ENCODE results near the gene RGS19.
"Not testable (repeated sequence)": the region's sequence is repeated elsewhere in the genome, so short reads cannot be mapped to it uniquely, and the experiment has no call there.

RGS19 gene

DNA sequence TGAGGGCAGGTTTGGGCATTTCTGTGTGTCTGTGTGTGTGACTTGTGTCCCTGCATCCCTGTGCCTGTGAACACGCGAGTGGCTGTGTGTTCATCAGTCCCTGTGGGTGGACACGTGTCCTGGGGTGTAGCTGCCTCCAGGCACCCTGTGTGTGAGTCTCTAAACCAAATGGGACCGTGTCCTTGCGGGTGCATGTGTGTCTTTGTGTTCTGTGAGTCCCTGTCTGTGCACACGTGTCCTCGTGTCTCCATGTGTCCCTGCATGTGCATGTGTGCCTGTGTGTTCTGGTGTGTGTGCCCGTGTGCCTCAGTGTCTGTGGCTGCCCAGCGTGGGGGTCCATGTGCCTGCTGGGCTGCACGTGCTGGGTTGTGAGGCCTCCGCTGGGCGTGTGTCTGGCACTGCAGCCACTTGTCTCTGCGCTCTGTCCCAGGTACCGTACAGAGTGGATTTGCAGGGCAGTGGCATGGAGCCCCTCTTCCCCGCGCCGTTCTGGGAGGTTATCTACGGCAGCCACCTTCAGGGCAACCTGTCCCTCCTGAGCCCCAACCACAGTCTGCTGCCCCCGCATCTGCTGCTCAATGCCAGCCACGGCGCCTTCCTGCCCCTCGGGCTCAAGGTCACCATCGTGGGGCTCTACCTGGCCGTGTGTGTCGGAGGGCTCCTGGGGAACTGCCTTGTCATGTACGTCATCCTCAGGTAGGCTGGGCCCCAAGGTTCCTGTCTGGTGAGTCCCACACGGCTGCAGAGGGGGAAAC lies 13.1 kb upstream of the RGS19 start:
- DNase-seq, result no peak

- DNase-seq, result no peak
Measured at GRCh38 chr20:64091770-64092169, 12.5 kb upstream of the RGS19 start.

DNA sequence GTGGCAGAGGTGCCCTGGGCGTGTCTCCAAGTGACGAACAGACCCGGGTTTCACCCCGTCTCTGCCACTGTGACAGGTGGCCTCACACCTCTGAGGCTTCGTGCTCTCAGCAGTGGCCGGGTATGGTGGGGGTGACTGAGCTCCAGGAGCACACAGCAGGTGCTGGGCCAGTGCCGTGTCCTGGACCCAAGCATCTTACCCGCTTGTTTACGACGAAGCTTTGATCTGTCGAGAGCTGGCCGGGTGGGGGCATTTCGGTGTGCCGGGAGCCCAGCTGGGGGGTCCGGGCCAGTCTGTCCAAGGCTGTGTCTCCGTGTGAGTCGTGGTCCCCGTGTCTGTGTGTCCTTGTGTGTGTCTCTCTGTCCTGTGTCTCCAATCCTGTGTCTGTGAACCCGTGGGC lies 12.0 kb upstream of the RGS19 start:
- DNase-seq, result no peak

GRCh38 chr20:64090165-64090564 lies 10.8 kb upstream of the RGS19 start:
- DNase-seq, result no peak

DNA sequence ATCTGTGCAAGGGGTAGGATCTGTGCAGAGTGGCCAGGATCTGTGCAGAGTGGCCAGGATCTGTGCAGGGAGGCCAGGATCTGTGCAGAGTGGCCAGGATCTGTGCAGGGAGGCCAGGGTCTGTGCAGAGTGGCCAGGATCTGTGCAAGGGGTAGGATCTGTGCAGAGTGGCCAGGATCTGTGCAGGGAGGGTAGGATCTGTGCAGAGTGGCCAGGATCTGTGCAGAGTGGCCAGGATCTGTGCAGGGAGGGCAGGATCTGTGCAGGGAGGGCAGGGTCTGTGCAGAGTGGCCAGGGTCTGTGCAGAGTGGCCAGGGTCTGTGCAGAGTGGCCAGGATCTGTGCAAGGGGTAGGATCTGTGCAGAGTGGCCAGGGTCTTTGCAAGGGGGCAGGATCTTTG lies 9.3 kb upstream of the RGS19 start:
- DNase-seq, result not testable (repeated sequence)

DNA sequence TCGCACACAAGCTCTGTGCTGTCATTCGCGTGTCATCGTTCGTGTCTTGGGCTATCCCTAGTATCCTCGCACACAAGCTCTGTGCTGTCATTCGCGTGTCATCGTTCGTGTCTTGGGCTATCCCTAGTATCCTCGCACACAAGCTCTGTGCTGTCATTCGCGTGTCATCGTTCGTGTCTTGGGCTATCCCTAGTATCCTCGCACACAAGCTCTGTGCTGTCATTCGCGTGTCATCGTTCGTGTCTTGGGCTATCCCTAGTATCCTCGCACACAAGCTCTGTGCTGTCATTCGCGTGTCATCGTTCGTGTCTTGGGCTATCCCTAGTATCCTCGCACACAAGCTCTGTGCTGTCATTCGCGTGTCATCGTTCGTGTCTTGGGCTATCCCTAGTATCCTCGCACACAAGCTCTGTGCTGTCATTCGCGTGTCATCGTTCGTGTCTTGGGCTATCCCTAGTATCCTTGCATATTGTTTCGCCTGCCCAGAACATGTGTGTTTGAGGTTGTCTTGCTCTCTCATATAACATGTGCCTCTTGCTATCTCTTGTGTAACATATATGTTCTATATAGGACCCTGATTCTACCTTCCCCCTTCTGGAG lies 8.0 kb upstream of the RGS19 start:
- not testable (repeated sequence) for DNase-seq

DNA sequence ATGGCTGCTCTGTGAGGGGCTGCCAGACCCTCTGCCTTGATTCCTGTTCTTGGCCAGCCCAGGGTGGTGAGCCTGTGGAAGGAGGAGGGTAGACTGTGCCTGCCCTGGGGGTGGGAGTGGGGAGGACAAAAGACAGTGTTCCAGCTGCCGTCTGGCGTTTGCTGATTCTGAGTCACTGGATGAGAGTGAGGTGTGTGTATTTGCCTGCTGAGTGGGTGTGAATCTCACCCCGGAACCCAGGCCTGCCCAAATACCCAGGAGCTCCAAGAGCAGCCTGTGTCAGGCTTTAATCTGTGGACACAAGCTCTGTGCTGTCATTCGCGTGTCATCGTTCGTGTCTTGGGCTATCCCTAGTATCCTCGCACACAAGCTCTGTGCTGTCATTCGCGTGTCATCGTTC lies 7.5 kb upstream of the RGS19 start:
- DNase-seq, result no peak

GRCh38 chr20:64084685-64085152 lies 5.4 kb upstream of the RGS19 start:
- no peak for DNase-seq

DNA sequence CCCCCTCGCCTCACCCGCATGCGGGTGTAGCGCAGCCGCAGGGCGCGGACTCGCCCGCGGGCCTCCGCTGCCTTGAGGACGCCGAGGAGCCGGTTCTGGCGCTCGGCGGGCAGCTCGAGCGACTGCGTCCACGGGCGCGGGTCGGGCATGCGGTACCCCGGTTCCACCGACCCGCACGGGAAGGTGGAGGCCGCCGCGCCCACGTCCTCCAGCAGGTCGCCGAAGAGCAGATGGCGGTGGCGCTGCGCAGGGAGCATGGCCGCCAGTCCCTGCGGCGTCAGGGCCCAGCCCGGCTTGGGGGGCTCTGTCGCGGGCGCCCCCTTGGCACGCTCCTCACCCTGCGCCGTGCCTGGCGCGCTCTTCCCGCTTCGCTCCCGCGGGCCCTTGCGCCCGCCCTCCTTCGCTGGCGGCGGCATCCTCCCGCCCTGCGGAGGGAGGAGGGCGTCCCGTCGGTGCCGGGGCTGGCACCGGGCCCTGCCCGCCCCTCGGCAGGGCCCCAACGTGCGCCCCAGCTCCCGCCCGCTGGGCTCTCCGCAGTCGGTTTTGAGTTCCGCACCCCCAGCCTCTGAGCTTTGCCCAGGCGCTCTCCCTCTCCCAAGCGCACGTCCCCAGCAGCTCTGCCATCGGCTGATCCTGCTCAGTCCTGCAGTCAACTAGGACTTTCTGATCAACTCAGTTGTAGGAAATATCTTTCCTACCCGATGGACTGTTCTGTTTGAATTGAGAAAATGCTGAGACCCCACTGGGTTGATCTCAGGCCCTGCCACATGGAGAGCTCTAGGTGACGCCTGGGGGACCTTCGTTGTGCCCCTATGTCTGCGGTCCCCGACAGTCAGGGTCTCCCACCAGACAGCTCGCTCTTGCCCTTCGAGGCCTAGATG lies 4.7 kb upstream of the RGS19 start, which contains the start of gene LKAAEAR1:
Gene LKAAEAR1, minus strand, starts transcription at position 595 of the 881 bp plus-strand sequence. Its CDS starts 179 bp downstream, at position 416.
- DNase-seq, result no peak

DNA sequence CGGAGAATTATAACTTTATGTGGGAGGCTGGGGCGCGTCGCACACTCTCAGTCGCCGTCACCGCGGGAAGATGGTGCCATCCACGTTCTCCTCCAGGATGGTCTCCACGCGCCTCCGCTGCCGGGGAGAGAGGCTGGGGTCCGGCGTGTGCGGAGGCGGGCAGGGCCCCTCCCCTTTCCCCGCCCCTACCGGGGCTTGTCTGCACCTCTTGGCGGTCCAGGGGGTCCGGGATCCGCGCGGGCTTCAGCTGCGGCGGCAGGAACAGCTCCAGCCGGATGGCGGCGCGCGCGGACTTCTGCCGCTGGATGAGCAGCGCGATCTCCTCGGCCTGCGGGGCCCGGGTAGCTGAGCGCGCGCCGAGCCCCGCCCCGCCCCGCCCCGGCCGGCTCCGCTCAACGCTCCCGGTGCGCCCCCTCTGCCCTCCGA lies 4.1 kb upstream of the RGS19 start:
- DNase-seq, result peak; percentile 86

- no peak for DNase-seq
Measured at GRCh38 chr20:64082820-64083377, 3.6 kb upstream of the RGS19 start.

DNA sequence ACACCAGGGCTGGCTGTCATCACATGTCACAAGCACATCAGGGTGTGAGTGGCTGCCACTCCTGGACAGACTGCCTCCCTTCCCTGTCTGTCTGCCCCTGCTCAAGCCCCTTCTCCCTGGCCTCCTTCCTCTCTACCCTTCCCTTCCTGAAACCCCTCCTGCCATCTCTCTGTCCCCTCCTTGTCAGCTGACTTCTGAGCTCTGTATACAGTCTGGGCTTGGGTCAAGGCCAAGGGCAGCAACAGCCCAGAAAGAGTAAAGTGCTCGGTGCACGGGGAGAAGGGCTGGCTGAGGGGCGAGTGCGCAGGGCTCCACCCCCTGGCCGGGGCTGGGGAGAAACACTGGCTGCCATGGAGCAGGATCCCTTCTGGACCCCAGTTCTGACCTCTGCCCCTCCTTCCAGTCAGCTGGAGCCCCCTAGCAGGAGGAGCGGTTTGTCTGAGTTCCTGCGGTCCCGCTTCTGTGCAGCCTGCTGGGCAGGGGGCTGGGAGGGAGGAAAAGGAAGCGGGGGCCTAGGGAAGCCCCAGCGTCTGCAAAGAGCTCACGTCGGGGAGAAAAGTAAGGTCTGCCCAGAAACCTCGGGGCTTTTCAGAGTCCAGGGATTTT lies 2.9 kb upstream of the RGS19 start:
- DNase-seq, result no peak

DNA sequence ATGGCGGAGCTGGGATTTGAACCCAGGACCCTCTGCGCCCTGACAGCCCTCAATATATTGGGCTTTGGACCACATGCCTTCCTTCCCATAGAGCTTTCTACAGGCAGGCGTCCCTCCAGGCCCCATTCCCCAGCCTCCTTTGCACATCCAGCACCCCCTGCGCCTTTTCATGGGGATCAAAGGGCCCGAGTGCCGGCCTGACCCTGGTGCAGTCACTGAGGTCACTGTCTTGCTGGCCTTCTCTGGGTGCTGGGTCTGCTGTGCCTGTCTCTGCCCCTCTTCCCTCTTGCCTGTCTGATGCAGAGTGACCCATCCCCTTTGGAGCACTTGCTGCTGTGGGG lies 2.3 kb upstream of the RGS19 start:
- DNase-seq, result no peak

DNA sequence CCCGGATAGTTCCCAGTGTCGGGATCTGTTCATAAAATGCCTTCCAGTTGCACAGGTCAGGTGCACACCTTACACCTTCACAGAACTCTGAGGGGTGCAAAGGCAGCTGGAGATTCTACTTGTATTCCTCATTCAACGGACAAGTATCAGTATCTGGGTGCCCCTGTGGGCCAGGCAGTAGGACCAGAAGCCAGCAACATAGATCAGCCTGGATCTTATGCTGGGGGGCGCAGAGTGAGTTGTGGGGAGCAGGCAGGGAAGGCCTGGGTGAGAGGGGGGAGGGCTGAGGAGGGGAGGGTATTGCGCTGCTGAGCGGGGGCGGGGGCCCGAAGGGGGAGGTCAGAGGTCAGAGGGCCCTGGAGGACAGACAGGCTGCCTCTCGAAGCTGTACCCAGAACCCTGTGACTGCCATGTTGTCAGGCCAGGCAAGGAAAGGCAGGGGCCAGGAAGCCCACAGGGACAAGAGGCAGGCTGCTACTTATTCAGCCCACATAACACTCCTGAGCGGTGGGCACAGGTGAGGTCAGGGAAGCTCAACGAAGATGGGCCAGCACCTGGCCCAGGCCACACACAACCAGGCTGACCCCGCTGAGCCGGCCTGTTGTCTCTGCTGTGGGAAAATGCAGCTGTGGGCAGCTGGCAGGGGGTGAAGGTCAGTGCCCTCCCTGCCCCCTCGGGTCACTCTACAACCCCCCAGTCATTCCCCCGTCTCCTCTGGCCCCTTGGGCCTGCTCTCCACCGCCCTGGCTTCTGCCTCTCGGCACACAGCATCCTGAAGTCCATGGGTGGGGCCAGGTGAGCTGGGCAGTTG lies 1.7 kb upstream of the RGS19 start:
- DNase-seq, result no peak

GRCh38 chr20:64080013-64080812 lies 895 bp upstream of the RGS19 start, which contains the start of gene OPRL1:
OPRL1 (plus strand) TSS chr20:64080082; CDS start chr20:64092721, 12,639 bp downstream.
- peak; percentile 36 for DNase-seq

- DNase-seq, result peak; percentile 26
Measured at GRCh38 chr20:64078934-64079272, 415 bp downstream of the RGS19 start.

DNA sequence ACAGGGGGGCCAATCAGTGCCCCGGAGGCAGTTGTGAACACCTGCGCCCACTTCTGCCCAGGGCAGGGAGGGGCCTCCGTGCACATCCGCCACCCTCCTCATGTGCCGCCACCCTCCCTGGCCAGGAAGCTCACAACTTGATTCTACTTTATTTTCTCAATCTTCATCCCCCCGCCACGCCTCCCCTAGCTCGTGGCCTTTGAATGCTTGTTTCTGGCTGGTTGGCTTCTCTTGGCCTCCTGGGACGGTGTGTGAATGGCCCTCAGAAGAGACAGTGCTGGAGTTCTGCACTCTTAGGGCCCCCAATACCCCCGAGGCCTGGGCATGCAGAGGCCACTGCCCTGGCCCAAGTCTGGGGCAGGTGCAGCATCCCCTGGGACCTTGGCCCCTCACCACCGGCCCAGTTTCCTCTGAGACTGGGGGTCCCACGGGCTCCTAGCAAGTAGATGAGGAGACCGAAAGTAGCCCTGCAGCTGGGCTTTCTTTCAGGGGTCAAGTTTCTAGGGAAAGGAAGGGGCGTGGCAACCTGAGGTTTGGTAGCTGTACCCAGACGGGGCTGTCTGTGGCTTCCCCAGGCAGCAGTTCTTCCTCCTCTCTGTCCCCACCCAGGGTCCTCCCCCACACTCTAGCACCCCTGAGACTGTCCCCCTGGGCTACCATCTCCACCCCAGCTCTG lies 1.3 kb downstream of the RGS19 start:
- peak; percentile 45 for DNase-seq

- peak; percentile 29 for DNase-seq
Measured at GRCh38 chr20:64077541-64077875, 1.8 kb downstream of the RGS19 start.

GRCh38 chr20:64077094-64077493 lies 2.2 kb downstream of the RGS19 start:
- peak; percentile 39 for DNase-seq

Measured in left hindlimb (tissue), 1 donor.